Uterus (tissue), 2 donors: ENCODE results near the gene ANXA3.

Experiments used
- CTCF ChIP-seq, 4 experiments: fragments of 200-600 bp in 2 of 4; fragments of 450-650 bp in 2 of 4; sonication (generic) in 2 of 4; IDR thresholded peaks; one replicate each; pipeline ENCODE4 v1.5.1; 2016 to 2019; ENCODE audit warnings: antibody characterized with exemption in 4 of 4, mild to moderate bottlenecking in 2 of 4, moderate library complexity in 1 of 4
- POLR2A ChIP-seq, 2 donors: fragments of 450-650 bp; IDR thresholded peaks; one replicate each; pipeline ENCODE4 v1.6.1; 2016; ENCODE audit warnings: antibody characterized with exemption in 2 of 2, mild to moderate bottlenecking in 1 of 2, moderate library complexity in 1 of 2

DNA sequence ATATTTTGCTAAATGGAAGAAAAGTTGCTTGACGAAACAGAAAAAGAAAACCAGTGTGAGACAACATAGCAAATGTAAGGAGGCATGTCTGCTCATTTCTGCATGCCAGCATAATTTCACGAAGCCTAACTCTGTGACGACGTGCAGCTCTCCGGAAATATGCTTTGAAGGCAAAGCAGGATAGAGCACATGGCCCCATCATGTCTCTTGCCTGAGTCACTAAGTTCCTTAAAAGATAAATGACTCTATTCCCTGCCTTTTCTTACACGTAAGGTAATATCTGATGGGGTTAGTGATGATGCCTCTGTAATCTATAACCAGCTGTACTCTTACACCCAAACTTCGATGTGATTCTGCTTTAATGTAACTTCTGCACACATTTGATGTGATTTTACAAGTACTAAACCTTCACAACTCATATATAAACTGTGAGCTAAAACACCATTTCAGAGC is 64.5 kb downstream of the ANXA3 start:
- TF ChIP-seq CTCF (IDR thresholded peaks at IDR 0.05) (no peak), POLR2A (IDR thresholded peaks at IDR 0.05) (no peak)
